PC-9 (cell line): Measurements from ENCODE around the gene NAPB. TPM values are rescaled to one million over a fixed set of nuclear protein-coding genes. Genes with fewer than 3 reads are reported as not detected.

Experiments used
- BruUV-seq: library from RNA; stranded (reverse); fragments of 400-500 nt; replicated peaks from 2 replicates; lab custom pipeline; 2021; lab: Mats Ljungman, UMichigan
- CTCF ChIA-PET: fragments of 300-600 bp; sonication (Branson Sonifier 250); formaldehyde crosslinking; loops from one replicate; lab custom pipeline; 2022; ENCODE audit warnings: antibody characterized with exemption; lab: Charles Lee
- POLR2A ChIA-PET: fragments of 300-600 bp; sonication (Branson Sonifier 250); formaldehyde crosslinking; loops from one replicate; lab custom pipeline; 2022; ENCODE audit warnings: antibody characterized with exemption; ENCODE audit not compliant: unreplicated experiment; lab: Charles Lee
- DNase-seq, 2 experiments: peaks; one replicate each; pipeline versions ENCODE4 v3.0.0 to v3.0.0-alpha.2; 2015 to 2022; ENCODE audit warnings: mixed read lengths in 1 of 2
- H2AFZ ChIP-seq: fragments of 200-600 bp; sonication (generic); 2 replicates; pipeline ENCODE4 v1.8.1; 2017; ENCODE audit warnings: antibody characterized with exemption
- H3F3A ChIP-seq: fragments of 200-600 bp; sonication (generic); 2 replicates; pipeline ENCODE4 v1.8.1; 2017; ENCODE audit warnings: antibody characterized with exemption, mild to moderate bottlenecking, low read depth; ENCODE audit not compliant: insufficient read depth
- H3K27ac ChIP-seq: fragments of 200-600 bp; sonication (generic); 2 replicates; pipeline ENCODE4 v1.6.1; 2016; ENCODE audit warnings: mixed run types
- H3K27me3 ChIP-seq: fragments of 200-600 bp; sonication (generic); 2 replicates; pipeline ENCODE4 v1.6.1; 2016; ENCODE audit warnings: low read depth, mixed run types; ENCODE audit not compliant: insufficient read depth
- H3K36me3 ChIP-seq: fragments of 200-600 bp; sonication (generic); 2 replicates; pipeline ENCODE4 v1.6.1; 2016; ENCODE audit warnings: low read depth, mixed run types
- H3K4me1 ChIP-seq: fragments of 200-600 bp; sonication (generic); replicated peaks from 2 replicates; pipeline ENCODE4 v1.6.1; 2016; ENCODE audit warnings: mixed run types; ENCODE audit not compliant: insufficient read depth
- H3K4me2 ChIP-seq: fragments of 200-600 bp; sonication (generic); 2 replicates; pipeline ENCODE4 v1.6.1; 2017; ENCODE audit warnings: mixed run types
- H3K4me3 ChIP-seq: fragments of 200-600 bp; sonication (generic); 2 replicates; pipeline ENCODE4 v1.6.1; 2016; ENCODE audit warnings: mixed run types
- H3K79me2 ChIP-seq: fragments of 200-600 bp; sonication (generic); 2 replicates; pipeline ENCODE4 v1.6.1; 2017; ENCODE audit warnings: low read depth, mixed run types
- H3K9me2 ChIP-seq: fragments of 200-600 bp; sonication (generic); 2 replicates; pipeline ENCODE4 v1.8.1; 2017; ENCODE audit warnings: mild to moderate bottlenecking; ENCODE audit not compliant: insufficient read depth
- H3K9me3 ChIP-seq: fragments of 200-600 bp; sonication (generic); 2 replicates; pipeline ENCODE4 v1.8.1; 2016; ENCODE audit warnings: low read depth; ENCODE audit not compliant: insufficient read depth
- H4K20me1 ChIP-seq: fragments of 200-600 bp; sonication (generic); 2 replicates; pipeline ENCODE4 v1.8.1; 2017; ENCODE audit not compliant: insufficient read depth
- EZH2 ChIP-seq: fragments of 200-600 bp; sonication (generic); IDR thresholded peaks from 2 replicates; pipeline ENCODE4 v1.8.0; 2017; ENCODE audit warnings: antibody characterized with exemption, low read depth
- intact Hi-C: fragments of 100-400 bp; cut with micrococcal nuclease; formaldehyde crosslinking; loops from one replicate; pipeline ENCODE4 v1.10.0; 2022; ENCODE audit not compliant: unreplicated experiment
- total RNA-seq: library from RNA; stranded (reverse); gene quantifications from 2 replicates; pipeline ENCODE4 v1.2.3, GENCODE V29; 2021
- TF ChIP-seq, protein P1 (sequence below): fragments of 200-600 bp; sonication (generic); conservative IDR thresholded peaks from 2 replicates; pipeline ENCODE4 v1.6.1; 2017; ENCODE audit warnings: mixed run types, antibody characterized with exemption, mild to moderate bottlenecking, moderate library complexity

NAPB gene
- total RNA-seq, 1 experiment from 2014 or later, result 16.5 TPM

DNA sequence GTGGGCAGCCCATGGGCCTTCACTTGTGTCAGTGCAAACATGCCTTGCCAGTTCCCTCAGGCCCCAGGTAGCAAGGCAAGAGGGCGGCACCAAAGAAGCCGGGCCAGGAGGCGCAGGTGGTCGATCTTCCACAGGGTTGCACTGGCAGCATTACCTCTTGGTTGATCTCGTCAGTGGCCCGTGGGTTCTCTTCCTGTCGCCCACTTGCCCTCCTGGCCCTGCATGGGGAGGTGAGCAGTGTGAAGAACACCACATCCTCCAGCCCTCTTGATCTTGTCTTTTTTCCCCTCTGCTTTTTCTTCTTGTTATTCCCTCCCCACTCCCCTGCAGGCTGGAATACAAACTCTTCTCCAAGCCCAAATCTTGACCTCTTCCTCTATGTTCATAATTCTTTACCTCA, 34.4 kb upstream of the NAPB start:
- Histone ChIP-seq H3K9me3 (no peaks in the 10 kb centered on the region), H3K79me2 (no peaks in the 10 kb centered on the region), H3K27ac (no peak overlapping the region), H3K4me2 (no peak overlapping the region), H3K36me3 (no peaks in the 10 kb centered on the region), H3K27me3 (peaks cover 22% of the 10 kb centered on the region; the same call in 1 of the 2 replicates), H4K20me1 (no peaks in the 10 kb centered on the region), H2AFZ (no peak overlapping the region), H3K4me3 (no peak overlapping the region), H3K4me1 (no peaks in the 10 kb centered on the region), H3F3A (no peaks in the 10 kb centered on the region), H3K9me2 (no peaks in the 10 kb centered on the region)
- ChIA-PET CTCF (no interaction called here), POLR2A (interaction anchor here (0.6 kb wide), 1 partner anchor 65 kb away, joined by 3 read pairs; no protein-coding TSS in a partner anchor)
- BruUV-seq, result no TSS peak
- intact Hi-C loops, result no loop called here
- TF ChIP-seq, protein P1, sequence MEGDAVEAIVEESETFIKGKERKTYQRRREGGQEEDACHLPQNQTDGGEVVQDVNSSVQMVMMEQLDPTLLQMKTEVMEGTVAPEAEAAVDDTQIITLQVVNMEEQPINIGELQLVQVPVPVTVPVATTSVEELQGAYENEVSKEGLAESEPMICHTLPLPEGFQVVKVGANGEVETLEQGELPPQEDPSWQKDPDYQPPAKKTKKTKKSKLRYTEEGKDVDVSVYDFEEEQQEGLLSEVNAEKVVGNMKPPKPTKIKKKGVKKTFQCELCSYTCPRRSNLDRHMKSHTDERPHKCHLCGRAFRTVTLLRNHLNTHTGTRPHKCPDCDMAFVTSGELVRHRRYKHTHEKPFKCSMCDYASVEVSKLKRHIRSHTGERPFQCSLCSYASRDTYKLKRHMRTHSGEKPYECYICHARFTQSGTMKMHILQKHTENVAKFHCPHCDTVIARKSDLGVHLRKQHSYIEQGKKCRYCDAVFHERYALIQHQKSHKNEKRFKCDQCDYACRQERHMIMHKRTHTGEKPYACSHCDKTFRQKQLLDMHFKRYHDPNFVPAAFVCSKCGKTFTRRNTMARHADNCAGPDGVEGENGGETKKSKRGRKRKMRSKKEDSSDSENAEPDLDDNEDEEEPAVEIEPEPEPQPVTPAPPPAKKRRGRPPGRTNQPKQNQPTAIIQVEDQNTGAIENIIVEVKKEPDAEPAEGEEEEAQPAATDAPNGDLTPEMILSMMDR, result no peak
- TF ChIP-seq EZH2, result no peak
- DNase-seq, result no peak

DNA sequence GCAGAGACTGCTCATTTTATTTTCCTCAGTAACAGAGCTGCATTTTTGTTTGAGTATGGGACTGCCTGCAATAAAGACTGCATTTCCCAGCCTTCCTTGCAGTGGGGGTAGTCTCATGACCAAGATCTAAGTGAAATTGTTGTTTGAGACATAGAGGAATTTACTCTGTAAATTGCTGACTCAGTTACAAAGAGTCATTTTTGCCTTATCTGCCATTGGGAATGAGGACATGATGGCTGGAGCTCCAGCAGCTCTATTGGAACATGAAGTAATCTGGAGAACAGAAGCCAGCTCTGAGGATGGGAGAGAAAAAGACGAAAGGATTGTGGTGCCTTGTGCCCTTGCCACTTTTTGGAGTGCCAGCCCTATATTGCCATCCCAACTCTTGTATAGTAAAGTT, 33.5 kb upstream of the NAPB start:
- Histone ChIP-seq H3K4me1 (no peaks in the 10 kb centered on the region), H3F3A (no peaks in the 10 kb centered on the region), H2AFZ (no peak overlapping the region), H3K4me2 (no peak overlapping the region), H3K4me3 (no peak overlapping the region), H3K27ac (no peak overlapping the region), H4K20me1 (no peaks in the 10 kb centered on the region), H3K36me3 (no peaks in the 10 kb centered on the region), H3K27me3 (peaks cover 14% of the 10 kb centered on the region; the same call in 1 of the 2 replicates), H3K79me2 (no peaks in the 10 kb centered on the region), H3K9me3 (no peaks in the 10 kb centered on the region), H3K9me2 (no peaks in the 10 kb centered on the region)
- no TSS peak for BruUV-seq
- DNase-seq, result no peak
- TF ChIP-seq, protein P1, result no peak
- ChIA-PET CTCF (no interaction called here), POLR2A (no interaction called here)
- intact Hi-C loops, result no loop called here

DNA sequence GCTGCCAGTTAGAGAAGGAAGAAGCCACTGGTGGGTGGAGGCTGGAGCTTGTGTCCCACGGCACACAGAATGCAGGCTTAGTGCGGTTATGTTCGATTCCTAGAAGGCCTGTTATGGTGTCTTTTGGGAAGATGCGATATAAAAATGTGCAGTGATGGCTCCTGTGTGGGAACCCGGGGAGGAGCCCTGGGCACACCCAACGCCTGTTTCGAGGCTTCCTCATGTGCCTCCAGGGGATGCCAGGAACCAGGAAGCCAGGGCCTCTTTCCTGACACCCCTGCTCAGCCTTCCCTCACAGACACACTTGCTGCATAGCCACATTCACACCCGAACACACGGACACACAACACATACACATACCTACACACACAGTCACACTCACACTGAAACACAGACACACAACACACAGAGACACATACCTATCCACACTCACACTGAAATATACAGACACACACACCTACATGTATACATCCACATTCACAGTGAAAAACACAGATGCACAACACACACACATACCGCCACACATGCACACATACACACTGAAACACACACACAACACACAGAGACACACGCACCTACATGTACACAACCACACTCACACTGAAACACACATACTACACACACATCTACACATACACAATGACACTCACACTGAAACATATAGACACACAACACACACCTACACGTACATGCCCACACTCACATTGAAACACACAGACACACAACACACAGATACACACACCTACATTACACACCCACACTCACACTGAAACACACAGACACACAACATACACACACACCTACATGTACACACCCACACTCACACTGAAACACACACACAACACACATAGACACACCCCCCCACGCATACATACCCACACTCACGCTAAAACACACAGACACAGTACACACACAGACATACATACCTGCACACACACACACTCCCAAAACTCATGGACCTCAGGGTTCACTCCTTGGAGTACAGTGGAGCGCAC, 32.6 kb upstream of the NAPB start:
- Histone ChIP-seq H4K20me1 (no peaks in the 10 kb centered on the region), H3K27me3 (peaks cover 11% of the 10 kb centered on the region; the same call in 1 of the 2 replicates), H3K9me3 (no peaks in the 10 kb centered on the region), H3K4me3 (no peak overlapping the region), H3K27ac (no peak overlapping the region), H3K36me3 (no peaks in the 10 kb centered on the region), H3F3A (no peaks in the 10 kb centered on the region), H2AFZ (no peak overlapping the region), H3K9me2 (no peaks in the 10 kb centered on the region), H3K4me2 (no peak overlapping the region), H3K79me2 (no peaks in the 10 kb centered on the region), H3K4me1 (no peaks in the 10 kb centered on the region)
- no peak for TF ChIP-seq EZH2
- TF ChIP-seq, protein P1, result no peak
- no peak for DNase-seq
- POLR2A ChIA-PET, result no interaction called here
- intact Hi-C loops, result no loop called here
- CTCF ChIA-PET, result no interaction called here
- no TSS peak for BruUV-seq
